GM19035 (cell line): ENCODE results near the gene BCAS1.

ENCODE experiments used
- ATAC-seq: cut with Tn5 transposase; IDR thresholded peaks from one replicate; pipeline ENCODE4 v1.9.1; 2021; ENCODE audit not compliant: unreplicated experiment

Gene BCAS1

DNA sequence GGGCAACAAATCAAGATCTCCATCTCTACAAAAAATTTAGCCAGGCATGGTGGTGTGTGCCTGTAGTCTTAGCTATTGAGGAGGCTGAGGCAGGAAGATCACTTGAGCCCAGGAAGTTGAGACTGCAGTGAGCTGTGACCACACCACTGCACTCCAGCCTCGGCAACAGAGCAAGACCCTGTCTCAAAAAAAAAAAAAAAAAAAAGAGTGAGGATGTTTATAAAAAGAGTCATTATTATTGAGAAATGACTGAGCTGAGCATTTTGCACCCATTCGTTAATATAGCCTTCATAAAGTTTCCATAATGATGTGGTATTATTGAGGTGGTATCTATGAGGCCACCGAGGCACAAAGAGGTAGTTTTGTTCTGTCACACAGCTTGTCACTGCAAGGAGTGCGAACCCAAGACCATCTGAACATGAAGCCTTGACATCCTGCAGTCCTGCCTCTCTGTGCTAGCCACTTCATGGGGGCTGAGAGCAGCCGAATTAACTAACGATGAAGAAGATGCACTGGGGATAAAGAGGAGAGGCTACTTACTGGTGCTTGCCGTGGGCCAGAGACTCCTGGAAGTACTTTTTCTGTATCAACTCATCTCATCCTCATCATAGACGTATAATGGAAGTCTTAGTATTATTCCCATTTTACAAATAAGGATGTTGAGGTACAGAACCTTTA is 175.5 kb downstream of the BCAS1 start:
- ATAC-seq = no peak
